Measurements from ENCODE around the gene ZC3H10.

Gene ZC3H10

GRCh38 chr12:56172839-56173238 is 54.8 kb downstream of the ZC3H10 start:
- Mint-ChIP-seq H3K4me1 (ENCODE audit: low read depth) (no peaks in the 10 kb centered on the region), H3K36me3 (ENCODE audit: low read depth) (peaks cover 100% of the 10 kb centered on the region), H3K27ac (no peak overlapping the region), H3K4me3 (no peak overlapping the region), H3K27me3 (no peaks in the 10 kb centered on the region), H3K9me3 (no peaks in the 10 kb centered on the region)
- intact Hi-C loops (cut with micrococcal nuclease) = no loop called here

All from dendritic cell treated with granulocyte-macrophage colony-stimulating factor and Interleukin-4, amounts not matched to agents 40 ng/mL and 50 ng/mL, for 4 days (primary cell).